COLO829 (cell line): ENCODE measurements around the gene ANKRD33B.
"Not testable (repeated sequence)": the region's sequence is repeated elsewhere in the genome, so short reads cannot be mapped to it uniquely, and the experiment has no call there.

ENCODE experiments used
- DNase-seq: peaks from one replicate; pipeline ENCODE4 v3.0.0; 2012; ENCODE audit warnings: low spot score

ANKRD33B gene

DNA sequence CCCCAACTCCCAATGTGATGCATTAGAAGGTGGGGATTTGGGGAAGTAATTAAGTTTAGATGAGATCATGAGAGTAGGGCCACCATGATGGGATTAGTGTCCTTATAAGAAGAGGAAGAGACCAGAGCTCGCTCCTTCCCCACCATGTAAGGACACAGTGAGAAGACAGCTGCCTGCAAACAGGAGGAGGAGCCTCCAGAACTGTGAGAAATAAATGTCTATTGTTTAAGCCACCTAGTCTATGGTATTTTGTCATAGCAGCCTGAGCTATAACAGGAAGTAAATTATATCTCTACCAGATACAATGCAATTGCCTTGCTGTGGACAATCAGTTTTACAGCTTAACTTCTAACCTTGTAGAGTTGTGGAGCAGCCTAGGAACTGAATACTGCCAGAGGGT, 58.0 kb downstream of the ANKRD33B start:
- DNase-seq = no peak

DNA sequence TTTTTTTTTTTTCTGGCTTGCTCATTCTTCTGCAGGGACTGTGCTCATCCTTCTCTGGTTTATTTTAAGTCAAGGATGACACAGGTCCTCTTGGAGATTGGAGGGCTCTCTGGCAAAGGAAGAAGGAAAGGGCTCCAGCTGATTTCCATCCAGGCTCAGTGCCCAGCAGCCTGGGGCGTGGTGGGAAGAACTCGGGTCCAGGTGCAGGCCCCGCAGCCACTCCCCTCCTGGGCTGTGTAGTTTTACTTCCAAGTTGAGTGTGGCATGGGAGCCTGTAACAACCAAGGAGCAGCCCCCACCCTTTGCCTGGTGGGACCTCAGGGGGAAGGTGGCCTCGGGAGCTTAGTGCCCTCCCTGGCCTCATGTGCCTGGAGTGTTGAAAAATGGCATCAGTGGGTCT, 58.9 kb downstream of the ANKRD33B start:
- DNase-seq = no peak

DNA sequence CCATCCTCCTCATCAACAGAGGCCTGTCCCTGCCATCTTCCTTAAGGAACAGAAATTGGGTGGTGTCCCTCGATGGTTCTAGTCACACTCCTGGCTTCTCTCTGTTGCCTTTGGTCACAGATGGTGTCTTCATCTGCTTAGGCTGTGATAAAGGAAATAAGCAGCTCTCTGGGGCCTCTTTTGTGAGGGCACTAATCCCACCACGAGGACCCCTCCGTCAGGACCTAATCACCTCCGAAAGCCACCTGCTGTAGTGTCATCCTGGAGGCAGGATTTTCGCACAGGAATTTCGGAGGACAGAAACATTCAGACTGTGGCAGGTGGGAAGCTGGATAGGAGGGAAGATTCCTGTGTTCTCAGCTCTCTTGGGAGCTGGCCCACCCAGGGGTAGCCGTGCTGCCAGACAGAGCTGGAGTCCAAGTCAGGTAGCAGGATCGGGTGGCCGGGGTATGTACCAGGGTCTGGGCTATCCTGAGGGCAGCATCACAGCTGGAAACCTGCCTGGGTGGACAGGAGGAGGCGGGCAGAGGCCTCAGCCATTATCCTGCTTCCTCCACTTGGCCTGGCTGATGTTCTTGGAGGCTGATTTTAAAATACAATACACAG, 59.5 kb downstream of the ANKRD33B start:
- no peak for DNase-seq

DNA sequence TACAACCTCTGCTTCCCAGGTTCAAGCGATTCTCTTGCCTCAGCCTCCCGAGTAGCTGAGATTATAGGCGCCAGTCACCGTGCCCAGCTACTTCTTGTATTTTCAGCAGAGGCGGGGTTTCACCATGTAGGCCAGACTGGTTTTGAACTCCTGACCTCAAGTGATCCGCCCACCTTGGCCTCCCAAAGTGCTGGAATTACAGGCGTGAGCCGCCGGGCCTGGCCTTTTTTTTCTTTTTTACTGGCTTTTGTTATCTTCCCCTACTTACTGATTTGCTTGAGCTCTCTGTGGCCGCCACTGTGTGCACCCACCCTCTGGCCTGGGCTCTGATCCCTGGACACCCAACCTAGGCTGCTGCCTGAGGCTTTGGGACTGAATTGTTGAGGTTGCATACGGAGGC, 60.3 kb downstream of the ANKRD33B start:
- no peak for DNase-seq

DNA sequence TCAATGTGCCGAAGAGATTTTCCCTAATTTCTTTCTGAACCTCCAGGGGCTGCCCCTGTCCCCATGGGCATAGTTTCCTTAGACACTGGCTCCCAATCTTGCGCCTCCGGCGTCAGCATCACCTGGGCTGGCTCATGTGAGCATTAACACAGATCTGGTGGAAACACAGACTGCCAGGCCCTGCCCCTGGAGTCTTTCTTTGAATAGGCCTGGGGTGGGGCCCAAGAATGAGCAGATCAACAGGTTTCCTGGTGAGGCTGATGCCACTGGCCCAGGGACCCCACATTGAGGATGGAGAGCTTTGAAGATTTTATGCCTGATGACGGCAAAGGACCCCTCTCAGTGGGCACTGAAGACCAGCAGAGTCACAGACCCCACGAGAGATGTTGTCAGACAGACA, 60.8 kb downstream of the ANKRD33B start:
- no peak for DNase-seq

DNA sequence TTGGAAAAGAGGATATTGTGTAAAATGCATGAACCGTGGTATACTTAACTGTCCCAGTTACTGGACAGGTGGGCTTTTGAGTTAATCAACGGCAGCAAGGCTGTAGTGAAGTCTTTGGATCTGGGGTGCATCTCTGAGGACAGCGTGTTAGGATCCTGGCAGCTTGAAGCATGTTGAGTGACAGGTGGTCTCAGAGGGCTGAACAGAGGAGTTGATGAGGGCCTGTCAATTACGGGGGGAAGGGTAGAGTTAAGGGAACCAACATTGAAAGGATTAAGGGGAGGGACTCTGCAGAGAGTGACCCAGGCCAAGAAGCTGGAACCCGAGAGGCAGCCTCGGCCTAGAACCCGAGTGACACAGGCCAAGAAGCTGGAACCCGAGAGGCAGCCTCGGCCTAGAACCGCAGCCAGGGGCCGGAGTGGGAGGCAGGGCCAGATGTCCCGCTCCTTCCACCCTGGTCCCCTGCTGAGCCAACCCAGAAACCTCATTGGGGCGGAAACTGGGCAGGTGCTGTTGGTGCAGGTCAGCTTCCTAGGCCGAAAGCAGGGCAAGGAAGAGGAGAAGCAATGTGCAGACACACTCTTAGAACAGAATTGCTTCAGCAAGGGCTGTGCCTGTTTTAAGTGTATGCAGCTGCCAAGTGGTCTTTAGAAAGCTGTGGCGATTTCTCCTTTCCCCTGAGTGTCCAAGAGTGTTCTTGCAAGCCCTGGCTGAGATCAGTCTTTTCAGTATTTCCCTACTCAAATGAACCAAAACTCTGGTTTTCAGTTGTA, 62.0 kb downstream of the ANKRD33B start:
- DNase-seq = no peak

DNA sequence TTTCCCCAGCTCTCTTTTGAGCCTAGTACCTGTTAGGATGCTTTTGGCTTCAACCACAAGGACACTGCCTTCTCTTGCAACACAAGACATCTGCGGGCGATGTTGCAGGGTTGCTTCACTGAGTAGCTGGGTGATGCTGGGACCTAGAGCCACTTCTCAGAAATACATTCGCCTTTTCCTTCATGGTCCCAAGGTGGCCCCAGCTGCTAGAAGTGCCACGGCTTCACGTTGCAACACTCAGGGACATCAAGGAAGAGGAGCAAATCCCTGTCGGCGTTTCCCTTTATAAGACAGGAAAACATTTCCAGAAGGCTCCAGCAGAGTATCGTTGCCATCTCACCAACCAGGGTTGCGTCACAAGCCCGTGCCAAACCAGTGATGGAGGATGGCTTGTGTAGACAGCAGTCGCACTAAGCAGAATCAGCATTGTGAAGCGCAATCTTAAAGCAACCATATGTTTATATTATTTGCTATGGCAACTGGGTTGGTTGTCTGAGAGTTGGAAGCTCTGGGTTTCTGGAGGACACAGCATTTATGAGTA, 62.7 kb downstream of the ANKRD33B start:
- no peak for DNase-seq

DNA sequence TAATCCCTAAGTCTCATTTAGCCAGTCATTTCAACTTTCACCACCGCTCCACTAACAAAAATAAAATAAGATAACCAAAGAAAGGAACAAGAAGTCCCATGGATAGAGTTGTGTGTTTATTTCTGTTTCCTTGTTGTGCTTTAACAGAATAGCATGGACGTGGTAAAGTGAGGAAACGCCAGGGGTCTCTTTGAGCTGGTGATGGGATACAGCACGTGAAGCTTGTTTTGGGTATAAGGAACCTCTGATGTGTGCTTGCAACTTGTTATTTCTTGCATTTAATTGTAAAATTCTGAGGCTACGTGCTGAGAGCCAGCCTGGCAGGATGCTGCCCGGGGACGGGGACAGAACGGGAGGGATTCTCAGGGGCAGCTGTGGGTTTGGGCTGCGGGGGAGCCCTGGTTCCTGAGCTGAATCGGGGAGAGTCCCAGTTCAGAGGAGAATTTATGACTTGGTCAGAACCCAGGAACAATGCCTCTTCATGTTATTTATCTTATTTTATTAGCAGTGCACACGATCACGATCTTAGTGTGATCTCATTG, 63.4 kb downstream of the ANKRD33B start:
- DNase-seq = no peak

DNA sequence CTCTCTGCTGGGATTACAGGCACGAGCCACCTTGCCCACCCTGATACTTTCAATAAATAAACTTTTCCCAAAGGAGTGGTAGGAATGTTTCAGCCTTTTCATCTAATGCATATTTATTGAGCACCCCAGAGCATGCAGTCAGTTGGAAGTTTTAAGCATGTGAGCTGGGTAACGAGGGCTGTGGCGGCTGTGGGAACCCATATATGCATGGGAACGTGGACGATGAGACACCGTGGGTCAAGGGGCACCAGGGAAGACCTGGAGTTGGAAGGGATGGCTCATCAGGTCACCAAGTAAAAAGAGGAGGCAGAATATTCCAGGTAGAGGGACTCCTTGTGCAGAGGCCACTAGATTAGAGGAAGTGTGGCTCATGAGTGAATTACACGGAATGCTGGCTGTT, 64.7 kb downstream of the ANKRD33B start:
- no peak for DNase-seq

DNA sequence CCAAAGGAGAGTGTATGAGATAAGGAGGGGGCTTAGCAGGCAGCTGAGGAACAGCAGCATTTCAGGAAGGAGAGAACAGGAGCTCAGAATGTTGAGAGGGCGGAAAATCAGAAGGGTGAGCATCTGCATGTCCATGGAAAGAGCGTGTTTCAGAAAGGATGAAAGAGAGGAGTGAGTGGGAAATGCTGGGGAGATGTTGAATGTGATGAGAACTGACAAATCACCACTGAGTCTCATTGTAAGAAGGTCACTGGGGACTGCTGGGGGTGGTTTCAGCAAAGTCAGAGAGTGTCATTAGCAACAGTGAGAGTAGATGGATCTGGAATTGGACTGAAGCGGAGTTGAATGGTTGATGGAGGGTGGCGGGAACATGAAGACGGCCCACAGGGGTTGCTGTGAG, 65.8 kb downstream of the ANKRD33B start:
- DNase-seq = no peak

DNA sequence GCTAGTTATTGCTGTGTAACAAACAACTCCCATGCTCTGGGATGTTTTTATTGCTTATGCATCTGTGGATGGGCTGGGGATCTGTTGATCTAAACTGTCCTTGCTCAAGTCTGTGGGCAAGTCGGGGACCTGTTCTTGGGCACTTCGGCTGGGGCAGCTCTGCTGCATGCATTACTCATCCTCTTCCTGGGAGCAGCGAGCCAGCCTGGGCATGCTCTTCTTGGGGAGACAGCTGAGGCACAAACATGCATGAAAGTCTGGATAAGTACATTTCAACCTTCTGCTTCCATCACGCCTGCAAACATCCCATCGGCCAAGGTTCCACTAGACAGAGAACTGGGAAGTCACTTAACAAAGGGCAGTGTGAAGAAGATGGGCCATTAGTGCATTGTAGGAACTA, 66.3 kb downstream of the ANKRD33B start:
- DNase-seq = no peak

DNA sequence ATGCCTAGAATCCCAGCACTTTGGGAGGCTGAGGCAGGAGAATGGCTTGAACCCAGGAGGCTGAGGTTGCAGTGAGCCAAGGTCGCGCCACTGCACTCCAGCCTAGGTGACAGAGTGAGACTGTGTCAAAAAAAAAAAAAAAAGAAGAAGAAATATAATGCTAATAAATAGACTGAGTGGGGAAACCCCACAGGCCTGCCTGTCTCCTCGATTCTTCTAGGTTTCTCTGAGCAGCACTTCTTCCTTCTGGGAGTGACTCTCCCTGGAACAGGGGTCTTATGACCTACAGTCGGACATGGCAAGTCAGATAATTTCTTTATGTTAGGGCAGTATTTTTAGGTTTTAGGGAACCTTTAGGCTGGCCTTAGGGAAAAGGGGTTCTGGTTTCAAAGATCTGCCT, 66.9 kb downstream of the ANKRD33B start:
- DNase-seq = not testable (repeated sequence)

DNA sequence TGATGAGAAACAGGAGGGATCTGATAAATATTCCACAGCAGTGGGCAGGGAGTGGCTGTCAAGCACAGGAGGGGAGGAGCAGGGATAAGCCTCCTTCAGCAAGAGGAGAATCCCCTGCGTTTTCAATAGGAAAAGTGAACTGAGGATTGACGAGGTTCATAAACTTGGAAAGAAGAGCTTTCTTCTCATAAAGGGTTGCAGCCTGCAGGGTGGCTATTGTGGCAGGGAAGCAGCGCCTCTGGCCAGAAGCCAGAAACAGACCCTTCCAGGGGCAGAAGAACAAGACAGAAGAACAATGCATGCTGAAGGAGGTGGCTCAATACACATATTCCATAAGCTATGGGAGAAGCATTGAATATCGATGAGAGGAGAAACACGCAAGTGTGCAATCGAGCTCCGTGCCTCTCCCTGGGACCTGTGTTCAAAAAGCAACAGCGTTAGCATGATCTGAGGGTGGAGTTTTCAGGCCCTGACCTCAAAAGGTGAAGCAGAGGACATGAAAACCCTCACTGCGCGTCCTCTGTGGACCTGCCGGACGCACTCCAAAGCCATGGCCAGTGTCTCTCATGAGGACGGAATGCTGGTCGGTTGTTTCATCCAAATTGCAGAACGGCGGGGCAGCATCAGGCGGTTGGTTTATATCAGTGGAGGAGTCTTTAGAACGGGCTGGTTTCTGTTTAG, 67.6 kb downstream of the ANKRD33B start:
- no peak for DNase-seq

DNA sequence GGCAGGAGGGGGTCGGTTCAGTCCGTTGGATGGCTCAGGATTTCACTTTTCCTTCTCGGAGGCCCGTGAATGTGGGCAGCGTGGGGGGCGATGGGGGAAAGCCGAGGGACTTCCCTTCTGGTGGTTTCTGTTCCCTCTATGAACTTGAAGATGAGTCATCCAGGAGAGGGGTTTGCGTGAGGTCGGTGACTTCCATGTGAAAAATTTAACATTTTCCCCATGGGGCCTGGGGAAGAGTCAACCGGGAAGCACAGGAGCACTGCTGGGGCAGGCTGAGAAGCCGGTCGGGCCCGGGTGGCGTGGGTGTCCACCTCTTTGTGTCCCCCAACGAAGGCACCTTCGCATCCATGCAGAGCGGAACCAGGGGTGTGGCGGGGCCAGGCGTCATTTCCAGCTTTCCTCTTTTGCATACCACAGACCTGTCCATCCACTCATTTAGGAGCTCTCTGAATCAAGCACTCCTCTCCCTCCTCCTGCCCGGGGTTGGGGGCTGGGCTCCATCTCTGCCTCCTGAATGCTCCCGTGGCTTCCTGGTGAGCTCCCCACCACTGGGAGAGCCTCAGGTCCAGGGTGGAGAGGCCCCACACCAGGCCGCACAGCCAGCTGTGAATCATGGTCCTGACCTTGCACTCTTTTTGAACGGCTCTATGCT, 68.4 kb downstream of the ANKRD33B start:
- DNase-seq = no peak

DNA sequence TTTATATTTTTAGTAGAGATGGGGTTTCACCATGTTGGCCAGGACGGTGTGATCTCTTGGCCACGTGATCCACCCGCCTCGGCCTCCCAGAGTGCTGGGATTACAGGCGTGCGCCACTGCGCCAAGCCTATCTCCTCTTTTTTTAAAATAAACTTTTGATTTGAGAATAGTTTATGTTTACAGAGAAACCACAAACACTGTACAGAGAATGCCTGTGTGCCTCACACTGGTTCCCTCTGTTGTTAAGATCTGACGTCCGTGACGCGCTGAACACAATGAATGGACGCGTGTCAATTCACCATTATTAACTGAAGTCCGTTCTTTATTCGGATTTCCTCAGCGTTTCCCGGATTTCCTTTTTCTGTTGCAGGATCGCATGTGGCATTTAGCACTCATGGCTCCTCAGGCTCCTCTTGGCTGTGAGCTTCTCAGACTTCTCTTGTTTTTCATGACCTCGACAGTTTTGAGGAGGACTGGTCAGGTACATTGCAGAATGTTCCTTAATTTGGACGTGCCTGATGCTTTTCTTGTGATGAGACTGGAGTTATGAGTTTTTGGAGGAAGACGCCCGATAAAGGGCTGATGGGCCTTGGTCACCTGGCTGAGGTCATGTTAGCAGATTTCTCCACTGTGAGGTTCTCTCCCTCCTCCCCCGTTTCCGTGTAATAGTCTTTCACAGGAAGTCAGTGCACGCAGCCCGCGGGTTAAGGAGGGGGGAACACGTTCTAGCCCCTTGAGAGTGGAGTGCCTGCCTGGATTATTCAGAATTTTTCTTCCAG, 69.6 kb downstream of the ANKRD33B start:
- DNase-seq = no peak

DNA sequence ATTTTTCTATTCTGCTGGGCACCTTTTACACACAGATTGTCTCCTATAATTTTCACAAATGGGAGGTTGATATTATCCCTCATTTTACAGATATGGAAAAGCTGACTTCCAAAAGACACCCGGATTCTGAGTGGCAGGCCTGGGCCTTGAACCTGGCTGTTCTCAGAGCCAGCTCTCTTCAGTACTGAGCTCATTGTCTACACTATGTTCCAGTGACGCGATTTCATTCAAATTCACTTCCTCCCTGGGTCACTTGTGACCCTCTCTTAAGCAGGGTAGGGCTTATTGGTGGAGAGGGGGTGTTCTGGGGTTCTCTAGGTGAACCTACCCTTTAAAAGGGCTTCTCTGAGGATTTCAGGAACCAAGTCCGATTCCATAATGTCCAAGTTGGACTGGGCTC, 70.2 kb downstream of the ANKRD33B start:
- no peak for DNase-seq

DNA sequence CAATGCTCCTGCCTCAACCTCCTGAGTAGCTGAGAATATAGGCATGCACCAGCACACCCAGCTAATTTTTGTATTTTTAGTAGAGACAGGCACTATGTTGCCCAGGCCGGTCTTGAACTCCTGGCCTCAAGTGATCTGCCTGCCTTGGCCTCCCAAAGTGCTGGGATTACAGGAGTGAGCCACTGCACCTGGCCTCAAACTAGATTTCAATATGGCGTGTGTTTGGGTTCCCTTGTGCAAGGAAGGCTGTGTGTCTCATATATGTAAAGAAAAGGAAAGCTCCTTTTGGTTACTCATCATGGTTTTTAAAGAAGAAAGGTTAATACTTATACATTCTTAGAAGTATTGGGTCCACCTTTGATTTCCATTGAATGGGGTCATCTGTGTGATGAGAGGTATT, 70.7 kb downstream of the ANKRD33B start:
- no peak for DNase-seq

DNA sequence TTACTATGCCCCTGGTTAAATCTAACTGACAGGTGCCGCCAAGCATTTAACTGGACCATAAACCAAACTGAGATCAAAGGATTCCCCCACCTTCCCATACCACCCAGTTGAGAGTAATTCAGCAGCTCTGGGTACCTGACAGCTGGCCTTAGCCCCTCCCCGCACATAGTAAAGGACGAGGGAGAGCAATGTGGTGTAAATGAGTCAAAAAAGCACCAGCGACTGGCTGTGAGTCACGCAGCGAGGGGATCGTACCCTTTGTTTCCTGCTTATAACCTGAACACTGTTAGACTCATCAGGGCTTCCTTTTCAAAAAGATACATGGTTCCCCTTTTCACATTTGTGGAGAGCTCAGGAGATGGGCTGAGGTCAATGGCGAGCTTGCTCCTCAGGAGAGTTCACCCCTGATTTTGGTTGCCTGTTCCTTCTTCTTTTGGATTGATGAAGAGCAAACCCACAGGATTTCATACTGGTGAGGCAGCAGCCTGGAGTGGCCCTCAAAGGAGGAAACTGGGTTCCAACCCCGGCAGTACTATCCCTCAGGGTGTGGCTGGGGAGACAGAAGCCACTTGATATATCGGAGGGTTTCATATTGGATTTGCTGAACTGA, 71.5 kb downstream of the ANKRD33B start:
- no peak for DNase-seq

DNA sequence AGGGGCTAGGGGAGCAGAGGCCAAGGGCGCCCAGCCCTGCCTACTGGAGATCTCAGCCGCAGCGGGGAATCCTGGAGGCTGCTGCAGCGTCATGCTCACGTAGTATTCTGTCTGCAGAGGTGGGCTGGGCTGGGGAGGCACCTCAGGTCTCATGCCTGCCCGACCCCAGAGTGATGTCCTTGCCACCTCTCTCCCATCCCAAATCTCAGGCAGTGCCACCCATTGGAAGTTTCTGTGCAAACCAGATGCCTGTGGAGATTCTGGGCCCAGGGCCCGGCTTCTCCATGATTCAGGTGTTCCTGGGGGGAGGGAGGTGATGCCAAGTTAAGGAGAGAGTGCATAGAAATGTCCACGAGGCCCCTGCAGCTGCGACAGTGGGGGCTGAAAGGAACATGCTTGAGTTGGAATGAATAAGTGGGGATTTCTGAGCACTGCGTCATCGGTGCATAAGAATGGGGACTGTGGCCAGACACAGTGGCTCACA, 72.0 kb downstream of the ANKRD33B start:
- no peak for DNase-seq

DNA sequence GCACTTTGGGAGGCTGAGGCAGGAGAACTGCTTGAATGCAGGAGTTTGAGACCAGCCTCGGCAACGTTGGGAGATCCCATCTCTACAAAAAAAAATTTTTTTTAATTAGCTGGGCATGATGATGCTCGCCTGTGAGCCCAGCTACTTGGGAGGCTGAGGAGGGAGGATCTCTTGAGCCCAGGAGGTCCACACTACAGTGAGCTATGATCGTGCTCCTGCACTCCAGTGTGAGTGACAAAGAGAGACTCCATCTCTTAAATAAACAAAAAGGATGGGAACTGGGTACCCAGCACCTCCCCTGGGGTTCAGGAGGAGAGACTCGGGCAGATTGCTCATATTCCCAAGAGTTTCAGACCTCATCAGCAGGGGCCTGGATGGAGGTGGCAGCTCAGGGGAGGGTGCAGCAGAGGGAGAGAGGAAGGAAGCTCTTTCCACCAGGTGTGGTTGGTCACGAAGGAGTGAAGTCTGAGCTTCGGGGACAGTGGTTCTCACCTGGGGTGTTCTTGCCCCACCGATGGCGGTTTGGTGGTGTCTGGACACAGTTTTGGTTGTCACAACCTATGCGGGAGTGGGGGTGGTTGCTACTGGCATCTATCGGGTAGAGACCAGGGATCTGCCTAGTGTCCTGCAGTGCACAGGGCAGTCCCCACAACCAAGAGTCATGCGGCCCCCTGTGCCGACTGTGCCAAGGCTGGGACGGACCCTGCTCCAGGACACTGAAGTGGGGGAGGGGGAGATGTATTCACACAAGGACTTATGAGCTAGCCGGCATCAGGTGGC, 72.7 kb downstream of the ANKRD33B start:
- no peak for DNase-seq
